Stimulated activated CD8-positive, alpha-beta memory T cell treated with anti-CD3 and anti-CD28 coated beads, Interleukin-15, amount 100 ng/mL, for 1 hour (primary cell): ENCODE results near the gene NUBP1.
"Not testable (repeated sequence)": the region's sequence is repeated elsewhere in the genome, so short reads cannot be mapped to it uniquely, and the experiment has no call there.

Experiments used
- DNase-seq: peaks from one replicate; pipeline ENCODE4 v3.0.0-alpha.2; 2020; ENCODE audit warnings: low read depth

The NUBP1 gene

DNA sequence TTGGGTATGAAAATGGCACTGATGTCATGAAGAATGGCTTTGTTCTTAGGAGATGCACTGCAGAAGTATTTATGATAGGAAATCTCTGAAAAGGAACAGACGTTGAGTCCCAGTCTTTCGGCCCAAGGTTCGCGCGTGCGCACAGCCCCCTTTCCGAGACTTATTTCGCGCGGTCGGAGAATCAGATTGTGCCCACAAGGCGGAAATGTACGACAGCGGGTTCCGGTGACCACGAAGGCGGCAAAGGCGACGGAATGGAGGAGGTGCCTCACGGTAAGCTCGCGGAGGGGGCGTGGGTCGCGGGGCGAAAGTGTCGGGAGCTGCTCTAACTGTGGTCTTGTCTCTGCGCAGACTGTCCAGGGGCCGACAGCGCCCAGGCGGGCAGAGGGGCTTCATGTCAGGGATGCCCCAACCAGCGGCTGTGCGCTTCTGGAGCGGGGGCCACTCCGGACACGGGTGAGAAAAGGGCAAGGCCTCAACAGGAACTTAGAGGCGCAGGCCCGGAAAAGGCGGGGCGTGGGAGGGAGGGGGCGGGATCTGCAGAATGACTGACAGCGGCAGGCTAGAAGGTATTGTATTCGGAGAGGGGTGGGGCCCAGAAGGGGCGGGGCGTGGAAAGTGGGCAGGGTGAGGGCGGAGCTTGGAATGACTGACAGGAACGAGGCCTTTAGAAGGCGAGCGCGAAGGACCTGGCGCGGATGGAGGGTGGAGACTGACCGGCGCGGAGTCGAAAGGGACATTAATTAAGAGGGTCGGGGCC, at the start of gene NUBP1:
Gene NUBP1, plus strand, starts transcription at position 233 of the 760 bp plus-strand sequence. Its CDS starts 22 bp downstream, at position 255.
- peak; percentile 100 for DNase-seq

- no peak for DNase-seq
Observed at GRCh38 chr16:10693889-10694288, 49.8 kb upstream of the NUBP1 start.

DNA sequence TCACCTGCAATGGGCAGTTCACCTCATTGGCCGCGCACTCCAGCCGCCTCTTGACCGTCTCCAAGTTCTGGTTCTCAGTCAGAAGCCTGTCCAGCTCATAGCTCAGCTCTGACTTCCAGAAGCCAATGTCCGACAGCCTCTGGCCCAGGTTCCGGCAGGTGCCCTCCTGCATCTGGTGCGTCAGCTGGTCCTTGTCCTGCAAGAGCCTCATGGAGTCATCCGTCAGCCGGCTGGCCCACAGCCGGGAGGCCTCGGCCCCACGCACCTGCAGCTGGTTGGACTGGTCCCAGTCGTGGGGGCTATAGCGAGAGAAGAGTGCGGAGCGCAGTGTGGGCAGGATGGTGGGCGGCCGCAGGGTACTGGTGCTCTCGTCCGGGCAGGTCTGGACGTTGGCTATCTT, 49.3 kb upstream of the NUBP1 start:
- no peak for DNase-seq

- no peak for DNase-seq
Observed at GRCh38 chr16:10694830-10695229, 48.8 kb upstream of the NUBP1 start, which contains the start of gene TEKT5. Gene TEKT5, minus strand, starts transcription at chr16:10694930. Its CDS starts 57 bp downstream, at chr16:10694873.

GRCh38 chr16:10699756-10700155, 43.9 kb upstream of the NUBP1 start:
- DNase-seq, result no peak

- no peak for DNase-seq
Observed at GRCh38 chr16:10708969-10709368, 34.7 kb upstream of the NUBP1 start.

GRCh38 chr16:10728003-10728887, 15.4 kb upstream of the NUBP1 start:
- DNase-seq, result no peak

GRCh38 chr16:10729104-10730048, 14.3 kb upstream of the NUBP1 start:
- no peak for DNase-seq

DNA sequence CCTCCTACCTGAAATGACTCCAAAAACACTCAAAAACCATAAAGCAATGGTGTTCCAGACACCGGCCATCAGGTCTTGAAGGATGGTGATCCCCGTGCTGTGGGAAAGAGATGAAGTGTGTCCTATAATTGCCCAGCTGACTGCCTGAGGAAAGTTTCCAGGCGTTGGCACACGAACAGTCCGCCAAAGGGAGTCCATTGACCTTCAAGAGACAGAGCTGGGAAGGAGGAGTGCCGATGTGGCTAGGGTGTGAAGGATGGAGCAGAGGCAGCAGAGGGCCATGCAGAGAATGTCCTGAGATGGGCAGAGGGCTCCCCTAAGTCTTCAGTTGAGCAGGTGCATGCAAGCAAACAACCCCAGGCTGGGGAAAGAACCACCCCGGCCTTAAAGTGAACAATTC, 11.9 kb upstream of the NUBP1 start:
- DNase-seq, result no peak

GRCh38 chr16:10737068-10737625, 6.5 kb upstream of the NUBP1 start:
- peak; percentile 43 for DNase-seq

- no peak for DNase-seq
Observed at GRCh38 chr16:10738231-10739077, 5.2 kb upstream of the NUBP1 start.

DNA sequence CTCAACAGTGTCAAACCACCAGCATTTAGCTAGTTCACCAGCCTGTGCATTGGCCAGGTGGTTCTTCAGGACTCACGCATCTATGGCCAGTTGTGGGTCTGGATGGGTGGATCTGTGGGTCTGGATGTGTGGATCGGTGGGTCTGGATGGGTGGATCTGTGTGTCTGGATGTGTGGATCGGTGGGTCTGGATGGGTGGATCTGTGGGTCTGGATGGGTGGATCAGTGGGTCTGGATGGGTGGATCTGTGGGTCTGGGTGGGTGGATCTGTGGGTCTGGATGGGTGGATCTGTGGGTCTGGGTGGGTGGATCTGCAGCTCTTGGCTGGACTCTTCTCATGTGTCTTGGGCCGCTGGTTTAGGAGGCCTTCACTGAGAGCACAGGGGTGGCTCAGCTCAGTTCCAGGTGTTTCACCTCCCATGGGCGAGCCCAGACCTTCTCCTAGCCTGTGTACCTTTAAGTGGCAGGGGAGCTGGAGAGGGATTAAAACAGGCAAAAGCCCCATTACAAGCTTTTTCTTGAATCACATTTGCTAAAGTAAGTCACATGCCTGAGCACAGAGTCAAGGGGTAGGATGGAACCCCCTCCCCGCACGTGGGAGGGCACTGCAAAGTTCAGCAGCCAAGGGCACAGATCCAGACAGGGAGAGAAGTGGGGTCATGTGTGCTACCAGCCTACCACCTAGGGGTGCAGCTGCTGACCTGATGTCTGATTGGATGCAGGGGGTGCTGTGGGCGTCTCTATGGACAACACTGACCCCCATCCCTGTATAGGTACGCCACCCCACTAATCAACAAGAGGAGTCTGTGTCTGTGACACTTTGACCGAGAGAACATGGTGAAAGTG, 3.4 kb upstream of the NUBP1 start:
- DNase-seq, result no peak

- no peak for DNase-seq
Observed at GRCh38 chr16:10740845-10741208, 2.8 kb upstream of the NUBP1 start.

- not testable (repeated sequence) for DNase-seq
Observed at GRCh38 chr16:10741249-10741648, 2.4 kb upstream of the NUBP1 start.

GRCh38 chr16:10741844-10742243, 1.8 kb upstream of the NUBP1 start:
- no peak for DNase-seq

- no peak for DNase-seq
Observed at GRCh38 chr16:10743227-10743609, 424 bp upstream of the NUBP1 start.

- no peak for DNase-seq
Observed at GRCh38 chr16:10744370-10745030, 858 bp downstream of the NUBP1 start.

- no peak for DNase-seq
Observed at GRCh38 chr16:10745841-10746240, 2.2 kb downstream of the NUBP1 start.

DNA sequence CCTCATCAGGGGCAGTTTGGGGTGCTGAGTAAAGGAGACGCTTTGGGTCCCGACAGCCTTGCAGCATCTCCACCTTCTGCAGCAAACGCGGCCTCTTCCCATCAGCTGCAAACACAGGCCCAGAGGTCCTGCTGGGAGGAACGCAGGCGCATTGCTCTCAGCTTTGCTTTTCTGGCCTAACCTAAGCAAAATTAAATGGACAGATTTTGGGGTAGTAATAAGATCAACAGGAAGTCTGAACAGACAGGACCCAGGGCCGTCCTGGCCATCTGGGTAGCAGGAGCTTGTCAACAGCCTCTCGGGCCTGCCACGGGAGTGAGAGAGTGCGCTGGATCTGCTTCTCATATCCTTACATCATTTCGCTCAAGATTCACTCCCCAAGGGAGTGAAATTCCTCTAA, 7.2 kb downstream of the NUBP1 start:
- DNase-seq, result no peak
